HG03175 (cell line): ENCODE measurements around the gene ANKMY1.

Source experiments
- ATAC-seq: cut with Tn5 transposase; IDR thresholded peaks from one replicate; pipeline ENCODE4 v1.9.1; 2021; ENCODE audit warnings: mild to moderate bottlenecking, moderate library complexity; ENCODE audit not compliant: unreplicated experiment

ANKMY1 gene

GRCh38 chr2:240594511-240595380 is 37.0 kb upstream of the ANKMY1 start:
- ATAC-seq: no peak

- ATAC-seq: no peak
Observed at GRCh38 chr2:240593703-240594451, 36.1 kb upstream of the ANKMY1 start.

GRCh38 chr2:240593026-240593702 is 35.4 kb upstream of the ANKMY1 start:
- ATAC-seq: no peak

- ATAC-seq: no peak
Observed at GRCh38 chr2:240591784-240592183, 34.0 kb upstream of the ANKMY1 start.

GRCh38 chr2:240591226-240591625 is 33.4 kb upstream of the ANKMY1 start:
- no peak for ATAC-seq

- no peak for ATAC-seq
Observed at GRCh38 chr2:240590681-240591111, 32.9 kb upstream of the ANKMY1 start.

GRCh38 chr2:240589850-240590525 is 32.2 kb upstream of the ANKMY1 start:
- no peak for ATAC-seq

- ATAC-seq: no peak
Observed at GRCh38 chr2:240589375-240589774, 31.6 kb upstream of the ANKMY1 start.

GRCh38 chr2:240588669-240589068 is 30.9 kb upstream of the ANKMY1 start:
- no peak for ATAC-seq

- no peak for ATAC-seq
Observed at GRCh38 chr2:240588006-240588655, 30.3 kb upstream of the ANKMY1 start.

GRCh38 chr2:240586919-240587800 is 29.4 kb upstream of the ANKMY1 start:
- ATAC-seq: peak; percentile 10

GRCh38 chr2:240586198-240586918 is 28.6 kb upstream of the ANKMY1 start, which contains the start of gene CAPN10:
Gene CAPN10, plus strand, starts transcription at chr2:240586734. Its CDS starts 178 bp downstream, at chr2:240586912.
- ATAC-seq: peak; percentile 69

- ATAC-seq: no peak
Observed at GRCh38 chr2:240585681-240586197, 28.0 kb upstream of the ANKMY1 start.

GRCh38 chr2:240585101-240585500 is 27.3 kb upstream of the ANKMY1 start:
- ATAC-seq: peak; percentile 36

GRCh38 chr2:240584486-240585031 is 26.8 kb upstream of the ANKMY1 start:
- ATAC-seq: peak; percentile 40

- no peak for ATAC-seq
Observed at GRCh38 chr2:240583774-240584173, 26.0 kb upstream of the ANKMY1 start.

- no peak for ATAC-seq
Observed at GRCh38 chr2:240582781-240583180, 25.0 kb upstream of the ANKMY1 start.

- ATAC-seq: no peak
Observed at GRCh38 chr2:240581811-240582210, 24.0 kb upstream of the ANKMY1 start.
